Activated gamma-delta T cell treated with Interleukin-2 at 50 U/mL for 16 hours (primary cell): ENCODE data around the gene NPBWR2.

Source experiments
- DNase-seq: peaks from one replicate; pipeline ENCODE4 v3.0.0-alpha.2; 2020

The NPBWR2 gene

DNA sequence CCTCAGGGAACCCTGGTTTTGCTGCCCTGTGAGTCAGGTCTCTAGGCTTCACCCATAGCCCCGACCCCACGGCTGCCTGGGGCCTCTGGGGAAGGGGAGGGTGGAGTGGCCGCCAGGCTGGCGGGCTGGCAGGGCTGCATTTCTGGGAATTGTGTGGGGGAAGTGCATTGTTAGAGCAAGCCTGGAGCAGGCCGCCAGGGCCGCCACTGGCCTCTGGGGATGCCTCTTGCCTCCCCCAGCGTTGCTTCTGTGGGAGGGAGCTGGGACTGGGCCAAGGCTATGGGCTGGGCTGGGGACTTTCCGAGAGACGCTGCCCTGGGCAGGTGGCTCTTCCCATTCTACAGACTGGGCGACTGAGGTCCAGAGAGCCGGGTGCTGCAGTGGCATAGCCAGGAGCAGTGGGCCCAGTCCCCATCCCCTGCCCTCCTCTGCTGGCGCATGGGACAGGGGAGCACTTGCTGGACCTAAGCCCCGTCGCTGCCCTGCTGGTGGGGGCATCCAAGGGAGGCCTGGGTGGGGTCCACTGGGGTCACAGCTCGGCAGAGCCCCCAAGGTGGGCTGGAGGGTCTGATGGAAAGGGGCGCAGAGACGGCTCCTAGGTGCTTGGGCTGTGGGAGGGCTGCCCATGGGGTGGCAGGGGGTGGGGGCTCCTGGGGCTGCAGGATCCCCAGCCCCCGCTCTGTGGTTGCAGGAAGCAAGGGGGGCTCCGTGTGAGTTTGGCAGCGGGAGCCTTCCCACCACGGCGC, 51.3 kb downstream of the NPBWR2 start:
- DNase-seq = no peak

DNA sequence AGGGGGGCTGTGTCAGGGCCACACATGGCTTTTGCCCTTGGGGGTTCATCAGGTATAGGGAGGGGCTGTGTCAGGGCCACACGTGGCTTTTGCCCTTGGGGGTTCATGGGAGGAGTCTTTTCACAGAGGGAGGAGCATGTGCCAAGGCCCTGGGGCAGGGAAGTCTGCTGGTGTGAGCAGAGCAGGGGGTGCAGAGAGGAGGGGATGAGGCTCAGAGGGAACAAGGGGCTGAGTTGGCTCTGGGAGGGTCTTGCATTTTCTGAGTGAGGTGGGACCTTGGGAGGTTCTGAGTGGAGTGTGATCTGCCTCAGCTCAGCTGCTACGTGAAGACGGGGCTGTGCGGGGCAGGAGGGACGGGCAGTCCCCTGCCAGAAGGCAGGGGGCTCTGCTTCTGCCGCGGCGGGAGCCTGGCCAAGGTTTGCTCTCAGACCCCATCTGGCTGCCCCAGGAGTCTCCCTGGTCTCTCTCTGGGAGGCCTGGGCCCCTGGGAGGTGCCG, 51.9 kb downstream of the NPBWR2 start:
- no peak for DNase-seq

DNA sequence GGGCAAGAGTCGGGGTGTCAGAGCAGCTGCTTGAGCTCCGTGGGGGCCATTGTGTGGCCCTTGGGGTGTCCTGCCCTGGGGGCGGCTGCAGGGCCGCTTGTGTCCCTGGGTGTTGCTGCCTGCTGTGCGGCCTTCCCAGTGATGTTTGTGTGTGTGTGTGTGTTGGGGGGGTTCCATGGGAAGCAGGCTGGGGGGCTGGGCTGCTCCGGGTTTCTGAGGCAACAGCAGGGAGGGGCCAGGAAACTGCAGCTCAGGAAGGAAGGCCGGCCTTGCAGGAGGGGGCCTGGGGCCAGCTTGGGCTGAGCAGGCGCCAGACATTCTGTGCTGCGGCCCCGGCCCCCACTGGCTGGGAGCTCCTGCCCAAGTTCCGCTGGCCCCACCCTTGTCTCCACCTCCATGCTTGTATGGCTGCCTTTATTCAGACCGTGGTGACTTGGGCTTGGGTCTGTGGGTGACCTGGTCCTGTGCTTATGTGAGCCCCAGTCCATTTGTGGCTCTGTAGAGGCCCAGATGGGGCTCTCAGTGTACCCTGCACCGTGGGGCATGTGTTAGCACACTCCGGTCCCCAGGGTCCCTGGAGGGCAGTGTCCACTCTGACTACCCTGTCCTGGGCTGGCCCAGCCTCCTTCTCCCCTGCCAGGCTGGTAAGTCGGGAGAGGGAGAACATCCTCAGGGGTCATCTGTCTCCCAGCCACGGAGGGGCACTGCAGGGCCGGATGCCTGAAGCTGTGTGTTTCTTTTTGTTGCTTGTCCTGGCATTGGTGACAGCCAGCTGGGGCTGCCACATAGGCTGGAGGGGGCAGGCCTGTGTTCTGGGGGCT, 53.3 kb downstream of the NPBWR2 start:
- no peak for DNase-seq
